Trophoblast cell (in vitro differentiated cells and primary cell): ENCODE measurements around the gene SH3BP4.

ENCODE experiments used
- DNase-seq, 2 donors: peaks; one replicate each; pipeline ENCODE4 v3.0.0-alpha.2; 2016
- H2AFZ ChIP-seq: 2 replicates; pipeline ENCODE4 v1.6.1; 2013; ENCODE audit warnings: low read length, moderate library complexity, mild to moderate bottlenecking; ENCODE audit not compliant: insufficient read depth, poor library complexity
- H2AK5ac ChIP-seq: 2 replicates; pipeline ENCODE4 v1.6.1; 2013; ENCODE audit warnings: mild to moderate bottlenecking, low read length
- H2BK120ac ChIP-seq: 2 replicates; pipeline ENCODE4 v1.6.1; 2013; ENCODE audit warnings: low read length, mild to moderate bottlenecking, moderate library complexity; ENCODE audit not compliant: insufficient read depth, poor library complexity
- H2BK12ac ChIP-seq: 2 replicates; pipeline ENCODE4 v1.6.1; 2013; ENCODE audit warnings: mild to moderate bottlenecking, low read length, moderate library complexity
- H2BK5ac ChIP-seq: 2 replicates; pipeline ENCODE4 v1.6.1; 2013; ENCODE audit warnings: low read length, low read depth, moderate library complexity, mild to moderate bottlenecking; ENCODE audit not compliant: poor library complexity
- H3K14ac ChIP-seq: 2 replicates; pipeline ENCODE4 v1.6.1; 2013; ENCODE audit warnings: mild to moderate bottlenecking, low read length
- H3K18ac ChIP-seq: 2 replicates; pipeline ENCODE4 v1.6.1; 2013; ENCODE audit warnings: mild to moderate bottlenecking, low read length
- H3K23ac ChIP-seq: 2 replicates; pipeline ENCODE4 v1.6.1; 2013; ENCODE audit warnings: low read length
- H3K27ac ChIP-seq: 2 replicates; pipeline ENCODE4 v1.5.1; 2013; ENCODE audit warnings: low read depth, mild to moderate bottlenecking, inconsistent platforms, low read length, moderate library complexity
- H3K27me3 ChIP-seq: 2 replicates; pipeline ENCODE4 v1.6.1; 2013; ENCODE audit warnings: inconsistent platforms, mild to moderate bottlenecking, low read length, moderate library complexity; ENCODE audit not compliant: insufficient read depth
- H3K36me3 ChIP-seq, 2 experiments: 1 replicate in 1 of 2; 2 replicates in 1 of 2; pipeline ENCODE4 v1.6.1; 2013; ENCODE audit warnings: low read length in 2 of 2, mild to moderate bottlenecking in 2 of 2, moderate library complexity in 1 of 2; ENCODE audit not compliant: insufficient read depth in 2 of 2, control insufficient read depth in 1 of 2
- H3K4ac ChIP-seq: 2 replicates; pipeline ENCODE4 v1.6.1; 2013; ENCODE audit warnings: low read depth, mild to moderate bottlenecking, low read length, moderate library complexity
- H3K4me1 ChIP-seq, 2 experiments: 1 replicate in 1 of 2; 2 replicates in 1 of 2; pipeline ENCODE4 v1.6.1; 2013; ENCODE audit warnings: low read length in 2 of 2, mild to moderate bottlenecking in 2 of 2, moderate library complexity in 1 of 2; ENCODE audit not compliant: insufficient read depth in 2 of 2, control insufficient read depth in 1 of 2
- H3K4me2 ChIP-seq: 2 replicates; pipeline ENCODE4 v1.6.1; 2013; ENCODE audit warnings: inconsistent platforms, mild to moderate bottlenecking, low read length, moderate library complexity
- H3K4me3 ChIP-seq: 2 replicates; pipeline ENCODE4 v1.5.1; 2013; ENCODE audit warnings: mild to moderate bottlenecking, low read depth, low read length, inconsistent platforms
- H3K79me1 ChIP-seq: one replicate; pipeline ENCODE4 v1.6.1; 2013; ENCODE audit warnings: low read length
- H3K79me2 ChIP-seq: 2 replicates; pipeline ENCODE4 v1.6.1; 2013; ENCODE audit warnings: low read length, mild to moderate bottlenecking; ENCODE audit not compliant: control insufficient read depth, insufficient read depth, poor library complexity
- H3K9ac ChIP-seq: 2 replicates; pipeline ENCODE4 v1.6.1; 2013; ENCODE audit warnings: mild to moderate bottlenecking, low read length
- H3K9me3 ChIP-seq: 2 replicates; pipeline ENCODE4 v1.6.1; 2013; ENCODE audit warnings: low read depth, mild to moderate bottlenecking, control low read depth, inconsistent platforms, low read length; ENCODE audit not compliant: insufficient read depth
- H4K12ac ChIP-seq: 2 replicates; pipeline ENCODE4 v1.6.1; 2013; ENCODE audit warnings: low read depth, mild to moderate bottlenecking, low read length, moderate library complexity
- H4K8ac ChIP-seq: 2 replicates; pipeline ENCODE4 v1.6.1; 2013; ENCODE audit warnings: low read depth, mild to moderate bottlenecking, low read length, moderate library complexity
- H4K91ac ChIP-seq: one replicate; pipeline ENCODE4 v1.6.1; 2013; ENCODE audit warnings: low read depth, mild to moderate bottlenecking, low read length, moderate library complexity
- WGBS: extraction: QIAGEN DNeasy Blood & Tissue Kit; methylation state at CpG from one replicate; pipeline ENCODE4 v1.1.7; 2013; ENCODE audit warnings: missing lambda C conversion rate; ENCODE audit not compliant: insufficient read length, insufficient coverage; ENCODE audit errors: extremely low coverage; 5-methylcytosine and 5-hydroxymethylcytosine counted together

SH3BP4 gene

DNA sequence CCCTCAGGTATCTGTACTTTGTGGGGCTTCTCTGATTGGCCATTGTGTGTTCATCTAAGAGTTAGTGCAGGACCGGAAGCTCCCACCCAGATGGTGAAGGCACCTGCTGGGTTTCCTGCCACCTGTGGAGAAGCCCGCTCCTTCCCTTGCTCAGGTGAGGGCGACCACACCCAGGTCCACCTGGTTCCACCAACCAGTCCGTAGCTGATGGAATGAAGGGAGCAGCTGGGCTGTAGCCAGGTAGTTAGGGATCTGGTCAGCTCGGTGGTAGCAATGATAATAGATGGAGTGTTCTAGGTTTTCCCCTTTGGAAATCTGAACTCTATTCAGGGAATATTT is 16.0 kb downstream of the SH3BP4 start:
- Histone ChIP-seq H4K8ac (no peak overlapping the region), H3K23ac (no peak overlapping the region), H4K91ac (no peak overlapping the region), H3K4ac (peak overlapping the region; percentile 46), H3K27me3 (no peaks in the 10 kb centered on the region), H2BK120ac (no peak overlapping the region), H3K4me3 (no peak overlapping the region), H2AFZ (no peak overlapping the region), H3K9ac (no peak overlapping the region), H3K79me2 (peaks cover 19% of the 10 kb centered on the region), H3K79me1 (peaks cover 11% of the 10 kb centered on the region), H3K9me3 (peaks cover 3% of the 10 kb centered on the region), H3K4me2 (no peak overlapping the region), H3K18ac (no peak overlapping the region), H3K36me3 (peaks cover 4 to 6% of the 10 kb centered on the region in 2 experiments), H3K4me1 (peaks cover 33 to 43% of the 10 kb centered on the region in 2 experiments), H3K27ac (no peak overlapping the region), H4K12ac (no peak overlapping the region), H2BK12ac (no peak overlapping the region), H2AK5ac (no peak overlapping the region), H2BK5ac (no peak overlapping the region), H3K14ac (no peak overlapping the region)
- no CpG with 5 or more reads among the region's 5 CpGs for WGBS
- DNase-seq = no peak

- Histone ChIP-seq H3K27ac (peak overlapping the region; percentile 57), H2AFZ (no peak overlapping the region), H2AK5ac (no peak overlapping the region), H3K4me1 (peaks cover 28 to 40% of the 10 kb centered on the region in 2 experiments), H2BK12ac (no peak overlapping the region), H3K79me1 (peaks cover 11% of the 10 kb centered on the region), H4K12ac (no peak overlapping the region), H3K36me3 (peaks cover 5 to 6% of the 10 kb centered on the region in 2 experiments), H3K4me3 (no peak overlapping the region), H3K27me3 (no peaks in the 10 kb centered on the region), H2BK5ac (no peak overlapping the region), H3K9ac (no peak overlapping the region), H3K18ac (peak overlapping the region; percentile 15), H3K14ac (no peak overlapping the region), H2BK120ac (no peak overlapping the region), H4K91ac (no peak overlapping the region), H3K23ac (no peak overlapping the region), H3K9me3 (peaks cover 3% of the 10 kb centered on the region), H3K4me2 (peak overlapping the region; percentile 10), H3K4ac (no peak overlapping the region), H4K8ac (no peak overlapping the region), H3K79me2 (peaks cover 15% of the 10 kb centered on the region)
- DNase-seq = no peak
- WGBS = no CpG with 5 or more reads among the region's 14 CpGs
These were observed 17.0 kb downstream of the SH3BP4 start for GRCh38 chr2:234968631-234969305.

DNA sequence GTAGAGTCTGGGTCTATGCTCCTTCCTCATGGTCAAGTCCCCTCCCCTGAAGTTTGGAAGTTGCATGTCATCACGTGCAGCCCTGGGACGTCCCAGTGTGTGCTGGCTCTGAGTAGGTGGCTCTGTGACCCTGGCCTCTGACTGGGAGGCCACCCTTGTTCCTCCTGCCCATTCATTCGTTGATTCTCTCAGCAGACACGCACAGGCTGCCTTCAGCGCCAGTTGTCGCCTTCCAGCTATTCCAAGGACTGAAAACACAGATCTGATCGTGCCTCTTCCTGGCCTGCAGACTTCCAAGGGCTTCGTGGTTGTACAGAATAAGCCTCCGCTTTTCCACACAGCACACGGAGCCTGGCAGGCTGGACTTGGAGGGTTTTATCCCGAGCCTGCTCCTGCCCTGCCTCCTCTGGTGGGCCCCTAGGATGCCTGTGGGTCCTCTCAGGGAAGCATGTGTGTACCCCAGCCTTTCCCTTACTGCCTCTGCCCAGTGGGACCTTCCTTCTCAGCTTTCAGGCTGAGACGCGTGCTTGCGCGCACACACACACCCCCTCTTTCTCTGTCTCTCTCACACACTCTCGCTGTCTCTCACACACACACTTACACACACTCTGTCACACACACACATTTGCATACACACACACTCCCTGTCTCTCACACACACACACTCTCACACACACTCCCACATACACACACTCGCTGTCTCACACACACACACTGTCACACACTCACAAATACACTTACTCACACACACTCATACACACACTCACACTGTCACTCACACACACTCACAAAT is 17.7 kb downstream of the SH3BP4 start:
- H3K27me3 ChIP-seq = no peaks in the 10 kb centered on the region
- peak overlapping the region; percentile 49 for H4K91ac ChIP-seq
- H3K9me3 ChIP-seq = peaks cover 3% of the 10 kb centered on the region
- H3K79me2 ChIP-seq = peaks cover 14% of the 10 kb centered on the region
- peak overlapping the region; percentile 54 for H3K14ac ChIP-seq
- H3K27ac ChIP-seq = peak overlapping the region; percentile 57
- no peak overlapping the region for H3K4me3 ChIP-seq
- no peak overlapping the region for H4K12ac ChIP-seq
- peak overlapping the region; percentile 17 for H2BK5ac ChIP-seq
- H3K4me1 ChIP-seq = peaks cover 20 to 35% of the 10 kb centered on the region in 2 experiments
- peaks cover 5 to 6% of the 10 kb centered on the region in 2 experiments for H3K36me3 ChIP-seq
- H3K79me1 ChIP-seq = peaks cover 11% of the 10 kb centered on the region
- H2AK5ac ChIP-seq = peak overlapping the region; percentile 53
- DNase-seq = peak in 1 of 2 donors; percentile 39
- WGBS = 100% methylated on average over 1 of the region's 17 CpGs
- H3K23ac ChIP-seq = peak overlapping the region; percentile 78
- peak overlapping the region; percentile 43 for H3K18ac ChIP-seq
- H2BK120ac ChIP-seq = peak overlapping the region; percentile 18
- H3K4ac ChIP-seq = peak overlapping the region; percentile 13
- H3K4me2 ChIP-seq = peak overlapping the region; percentile 10
- H3K9ac ChIP-seq = no peak overlapping the region
- H4K8ac ChIP-seq = peak overlapping the region; percentile 7
- no peak overlapping the region for H2AFZ ChIP-seq
- peak overlapping the region; percentile 79 for H2BK12ac ChIP-seq

- Histone ChIP-seq H3K4me2 (no peak overlapping the region), H3K4me3 (no peak overlapping the region), H3K14ac (peak overlapping the region; percentile 54), H3K79me2 (peaks cover 17% of the 10 kb centered on the region), H2AK5ac (peak overlapping the region; percentile 53), H3K27me3 (no peaks in the 10 kb centered on the region), H2BK5ac (peak overlapping the region; percentile 17), H2BK120ac (peak overlapping the region; percentile 18), H3K23ac (peak overlapping the region; percentile 78), H3K4me1 (peaks cover 17 to 35% of the 10 kb centered on the region in 2 experiments), H4K12ac (no peak overlapping the region), H3K4ac (peak overlapping the region; percentile 13), H3K9ac (no peak overlapping the region), H3K36me3 (peaks cover 5 to 6% of the 10 kb centered on the region in 2 experiments), H2BK12ac (peak overlapping the region; percentile 79), H3K27ac (peak overlapping the region; percentile 57), H3K9me3 (peaks cover 3% of the 10 kb centered on the region), H4K91ac (peak overlapping the region; percentile 49), H3K79me1 (peaks cover 11% of the 10 kb centered on the region), H4K8ac (peak overlapping the region; percentile 7), H2AFZ (no peak overlapping the region), H3K18ac (peak overlapping the region; percentile 43)
- WGBS = no CpG with 5 or more reads among the region's 7 CpGs
- DNase-seq = no peak
These were observed 18.3 kb downstream of the SH3BP4 start for GRCh38 chr2:234970099-234970440.
